Measurements from ENCODE around the gene CCDC74B.

DNA sequence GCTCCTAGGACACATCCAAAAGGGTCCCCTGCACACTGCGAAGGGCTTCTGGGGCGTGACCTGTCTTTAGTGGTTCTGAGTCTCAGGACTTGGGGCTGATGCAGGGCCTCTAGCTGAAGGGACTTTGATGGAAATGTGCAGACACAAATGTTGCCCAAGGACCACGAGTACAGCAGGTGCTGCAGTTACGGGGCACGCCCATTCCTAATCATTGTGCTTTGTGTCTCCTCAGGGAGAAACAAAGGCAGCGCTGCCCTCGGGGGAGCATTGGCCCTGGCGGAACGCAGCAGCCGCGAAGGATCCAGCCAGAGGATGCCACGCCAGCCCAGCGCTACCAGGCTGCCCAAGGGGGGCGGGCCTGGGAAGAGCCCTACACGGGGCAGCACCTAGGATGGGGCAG, 45.3 kb upstream of the CCDC74B start:
- TF ChIP-seq, protein P1, sequence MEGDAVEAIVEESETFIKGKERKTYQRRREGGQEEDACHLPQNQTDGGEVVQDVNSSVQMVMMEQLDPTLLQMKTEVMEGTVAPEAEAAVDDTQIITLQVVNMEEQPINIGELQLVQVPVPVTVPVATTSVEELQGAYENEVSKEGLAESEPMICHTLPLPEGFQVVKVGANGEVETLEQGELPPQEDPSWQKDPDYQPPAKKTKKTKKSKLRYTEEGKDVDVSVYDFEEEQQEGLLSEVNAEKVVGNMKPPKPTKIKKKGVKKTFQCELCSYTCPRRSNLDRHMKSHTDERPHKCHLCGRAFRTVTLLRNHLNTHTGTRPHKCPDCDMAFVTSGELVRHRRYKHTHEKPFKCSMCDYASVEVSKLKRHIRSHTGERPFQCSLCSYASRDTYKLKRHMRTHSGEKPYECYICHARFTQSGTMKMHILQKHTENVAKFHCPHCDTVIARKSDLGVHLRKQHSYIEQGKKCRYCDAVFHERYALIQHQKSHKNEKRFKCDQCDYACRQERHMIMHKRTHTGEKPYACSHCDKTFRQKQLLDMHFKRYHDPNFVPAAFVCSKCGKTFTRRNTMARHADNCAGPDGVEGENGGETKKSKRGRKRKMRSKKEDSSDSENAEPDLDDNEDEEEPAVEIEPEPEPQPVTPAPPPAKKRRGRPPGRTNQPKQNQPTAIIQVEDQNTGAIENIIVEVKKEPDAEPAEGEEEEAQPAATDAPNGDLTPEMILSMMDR (IDR thresholded peaks at IDR 0.05) = no peak
- TF ChIP-seq POLR2A (IDR thresholded peaks at IDR 0.05) = no peak
- no peak for TF ChIP-seq EP300 (IDR thresholded peaks at IDR 0.05)
